HEK293T (cell line): ENCODE measurements around the gene KL.

Source experiments
- ARNT ChIP-seq: fragments of 450-650 bp; IDR thresholded peaks from 2 replicates; pipeline ENCODE4 v1.6.1; 2017; ENCODE audit warnings: mild to moderate bottlenecking
- FOXA1 ChIP-seq: fragments of 450-650 bp; IDR thresholded peaks from 2 replicates; pipeline ENCODE4 v1.6.1; 2016; ENCODE audit warnings: mild to moderate bottlenecking
- FOXK2 ChIP-seq: fragments of 450-650 bp; IDR thresholded peaks from 2 replicates; pipeline ENCODE4 v1.6.1; 2016; ENCODE audit warnings: mild to moderate bottlenecking
- FOXM1 ChIP-seq: fragments of 450-650 bp; IDR thresholded peaks from 2 replicates; pipeline ENCODE4 v1.6.1; 2017; ENCODE audit warnings: mild to moderate bottlenecking, borderline replicate concordance
- L3MBTL2 ChIP-seq: fragments of 450-650 bp; conservative IDR thresholded peaks from 2 replicates; pipeline ENCODE4 v1.6.1; 2016; ENCODE audit warnings: mild to moderate bottlenecking
- NFRKB ChIP-seq: fragments of 450-650 bp; IDR thresholded peaks from 2 replicates; pipeline ENCODE4 v1.6.1; 2016; ENCODE audit warnings: mild to moderate bottlenecking, moderate library complexity

DNA sequence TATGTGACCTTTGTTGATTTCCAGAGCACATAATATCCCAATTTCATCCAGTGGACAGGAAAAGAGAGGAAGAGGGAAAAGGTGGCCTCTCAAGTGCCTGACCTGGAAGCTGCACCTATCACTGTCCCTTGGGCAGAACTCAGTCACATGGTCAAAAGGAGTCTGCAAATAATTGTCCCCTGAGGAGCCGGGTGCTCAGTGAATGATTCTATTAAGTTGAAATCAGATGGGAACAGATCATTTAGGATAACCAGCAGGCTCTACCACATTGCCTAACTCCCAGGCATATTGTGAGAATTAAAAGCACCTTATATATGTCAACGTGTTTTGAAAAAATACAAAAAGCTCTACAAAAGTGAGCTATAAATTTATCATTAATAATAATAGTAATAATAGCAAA lies 6.8 kb downstream of the KL start:
- TF ChIP-seq L3MBTL2, result no peak
- no peak for TF ChIP-seq FOXA1
- TF ChIP-seq FOXM1, result no peak
- TF ChIP-seq FOXK2, result no peak
- no peak for TF ChIP-seq ARNT
- no peak for TF ChIP-seq NFRKB
